GM12872 (cell line): Measurements from ENCODE around the gene ADAMTS10.
A peak's percentile ranks its signal among the peaks of the same experiment; 100 is the strongest.

Source experiments
- TF ChIP-seq, protein P1 (sequence below): IDR thresholded peaks from 3 replicates; pipeline ENCODE4 v1.5.1; 2011; ENCODE audit warnings: low read depth, mild to moderate bottlenecking, low read length, moderate library complexity; ENCODE audit not compliant: insufficient read depth

ADAMTS10 gene

DNA sequence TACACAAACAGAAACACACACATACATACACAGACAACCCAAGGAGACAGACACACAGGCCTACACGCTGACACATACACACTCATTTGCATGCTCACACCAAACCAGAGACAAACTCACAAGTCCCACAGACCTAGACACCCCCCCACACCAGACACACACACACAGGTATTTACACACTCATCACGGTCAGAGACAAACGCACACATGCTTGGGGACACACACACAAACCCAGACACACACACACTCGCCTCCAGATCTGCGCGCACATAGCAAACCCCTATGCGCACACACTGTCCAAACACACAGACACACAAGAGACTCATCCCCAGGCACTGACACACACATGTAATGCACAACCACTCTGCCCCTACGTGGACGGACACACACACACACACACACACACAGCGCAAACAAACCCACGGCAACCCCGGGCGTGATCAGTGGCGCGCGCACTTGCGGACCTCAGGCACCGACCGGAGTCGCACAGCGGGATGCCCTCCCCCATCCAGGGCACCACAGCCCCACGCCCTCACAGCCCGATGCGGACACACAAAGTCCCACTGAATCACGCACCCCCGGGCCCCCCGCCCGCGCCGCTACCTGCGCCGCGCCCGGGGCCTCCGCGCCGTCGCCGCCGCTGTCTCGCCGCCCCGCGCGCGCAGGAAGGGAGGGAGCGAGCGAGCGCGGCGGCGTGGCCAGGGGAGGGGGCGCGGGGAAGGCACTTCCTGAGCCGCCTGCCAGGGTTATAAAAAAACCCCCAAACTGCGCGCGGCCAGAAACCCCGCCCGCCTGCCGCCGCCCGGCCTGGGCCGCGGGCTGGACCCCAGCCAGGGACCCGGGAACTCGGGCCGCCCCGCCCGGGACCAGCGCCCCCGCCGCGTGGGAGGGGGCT lies at the start of gene ADAMTS10:
Gene ADAMTS10 (minus strand): TSS at position 675 of the 895 bp plus-strand sequence. CDS start 5,005 bp downstream, outside the sequence.
- TF ChIP-seq, protein P1, sequence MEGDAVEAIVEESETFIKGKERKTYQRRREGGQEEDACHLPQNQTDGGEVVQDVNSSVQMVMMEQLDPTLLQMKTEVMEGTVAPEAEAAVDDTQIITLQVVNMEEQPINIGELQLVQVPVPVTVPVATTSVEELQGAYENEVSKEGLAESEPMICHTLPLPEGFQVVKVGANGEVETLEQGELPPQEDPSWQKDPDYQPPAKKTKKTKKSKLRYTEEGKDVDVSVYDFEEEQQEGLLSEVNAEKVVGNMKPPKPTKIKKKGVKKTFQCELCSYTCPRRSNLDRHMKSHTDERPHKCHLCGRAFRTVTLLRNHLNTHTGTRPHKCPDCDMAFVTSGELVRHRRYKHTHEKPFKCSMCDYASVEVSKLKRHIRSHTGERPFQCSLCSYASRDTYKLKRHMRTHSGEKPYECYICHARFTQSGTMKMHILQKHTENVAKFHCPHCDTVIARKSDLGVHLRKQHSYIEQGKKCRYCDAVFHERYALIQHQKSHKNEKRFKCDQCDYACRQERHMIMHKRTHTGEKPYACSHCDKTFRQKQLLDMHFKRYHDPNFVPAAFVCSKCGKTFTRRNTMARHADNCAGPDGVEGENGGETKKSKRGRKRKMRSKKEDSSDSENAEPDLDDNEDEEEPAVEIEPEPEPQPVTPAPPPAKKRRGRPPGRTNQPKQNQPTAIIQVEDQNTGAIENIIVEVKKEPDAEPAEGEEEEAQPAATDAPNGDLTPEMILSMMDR, result no peak

DNA sequence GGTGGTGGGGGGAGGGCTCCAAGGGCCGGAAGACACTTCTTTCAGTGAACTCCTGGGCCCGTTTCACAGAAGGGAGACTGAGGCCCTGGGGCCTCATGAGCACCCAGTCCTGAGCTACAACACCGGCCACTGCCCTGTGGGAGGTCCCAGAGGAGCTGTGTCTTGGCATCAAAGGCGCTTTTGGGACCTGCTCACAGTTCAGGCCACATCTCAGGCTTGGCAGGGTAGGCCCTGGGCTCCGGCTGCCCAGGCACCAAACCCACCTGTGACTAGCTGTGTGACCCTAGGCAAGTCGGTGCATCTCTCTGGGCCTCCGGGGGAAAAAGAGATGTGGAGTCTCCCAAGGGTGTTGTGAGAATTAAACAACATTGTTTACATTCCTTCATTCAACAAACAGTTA lies 49.4 kb upstream of the ADAMTS10 start:
- TF ChIP-seq, protein P1, result no peak

DNA sequence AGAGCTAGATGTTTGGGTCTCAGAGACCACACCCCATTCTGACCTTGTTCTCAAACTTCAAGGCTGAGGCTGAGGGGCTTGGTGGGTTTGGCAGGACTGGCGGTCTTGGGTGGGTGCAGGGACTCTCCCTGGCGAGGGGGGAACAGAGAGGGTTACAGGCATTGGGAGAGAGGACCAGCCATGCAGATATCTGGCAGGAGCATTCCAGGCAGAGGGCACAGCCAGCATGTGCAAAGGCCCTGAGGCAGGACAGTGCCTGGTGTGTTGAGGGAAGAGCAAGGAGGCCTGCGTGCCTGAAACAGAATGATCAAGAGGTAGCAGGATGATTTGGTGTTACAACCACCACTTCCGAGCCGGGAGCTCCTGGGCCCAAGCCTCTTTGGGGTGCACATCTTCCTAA lies 47.4 kb upstream of the ADAMTS10 start:
- TF ChIP-seq, protein P1, result no peak

DNA sequence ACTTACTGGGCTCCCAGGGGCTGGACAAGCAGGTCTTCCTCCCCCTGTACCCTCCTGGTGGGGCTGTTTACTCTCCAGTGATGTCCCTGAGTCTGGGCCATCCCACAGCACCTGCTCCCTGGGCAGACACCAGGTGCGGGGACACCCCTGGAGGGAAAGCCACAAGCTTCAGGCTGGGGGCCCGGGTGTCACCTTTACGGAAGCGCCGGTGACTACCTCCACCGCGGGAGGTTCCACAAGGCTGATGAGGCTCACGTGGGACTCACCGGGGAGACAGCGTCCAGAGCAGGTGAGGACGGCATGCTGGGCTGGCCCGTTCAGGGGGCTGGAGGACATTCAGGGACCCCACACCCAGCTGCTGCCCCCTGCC lies 44.8 kb upstream of the ADAMTS10 start:
- TF ChIP-seq, protein P1, result no peak

DNA sequence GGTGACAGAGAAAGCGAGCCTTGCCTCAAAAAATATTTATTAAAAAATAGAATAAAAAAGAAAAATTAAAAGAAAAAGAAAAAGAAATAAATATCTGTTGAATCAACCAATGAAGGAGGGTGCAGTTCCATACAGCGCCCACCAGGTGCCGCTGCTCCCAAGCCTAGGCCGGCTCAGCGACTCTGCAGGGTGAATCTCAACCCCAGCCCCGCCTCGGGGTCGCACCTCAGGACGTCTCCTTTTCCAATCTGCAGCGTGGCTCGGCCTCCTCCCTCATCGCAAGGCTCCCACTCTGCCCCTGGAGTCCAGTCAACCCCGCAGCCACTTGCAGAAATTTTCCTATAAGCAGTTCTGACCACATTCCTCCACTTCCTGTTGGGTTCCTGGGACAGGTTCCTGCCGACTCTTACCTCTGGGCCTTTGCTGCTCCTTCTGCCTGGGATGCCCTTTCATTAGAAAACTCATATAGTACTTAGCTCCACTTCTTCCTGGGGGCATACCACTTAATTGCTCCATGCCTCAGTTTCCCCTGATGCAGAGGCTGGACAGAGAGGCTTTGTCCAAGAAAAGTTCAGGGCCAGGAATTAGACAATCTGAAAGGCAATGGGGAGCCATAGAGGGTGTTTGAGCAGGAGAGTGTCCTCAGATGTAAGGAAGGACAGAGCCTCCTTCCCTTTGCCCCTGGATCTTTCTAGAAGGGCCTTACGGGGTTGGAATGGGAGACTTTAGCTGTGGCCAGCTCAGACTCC lies 44.2 kb upstream of the ADAMTS10 start:
- TF ChIP-seq, protein P1, result peak; percentile 90

DNA sequence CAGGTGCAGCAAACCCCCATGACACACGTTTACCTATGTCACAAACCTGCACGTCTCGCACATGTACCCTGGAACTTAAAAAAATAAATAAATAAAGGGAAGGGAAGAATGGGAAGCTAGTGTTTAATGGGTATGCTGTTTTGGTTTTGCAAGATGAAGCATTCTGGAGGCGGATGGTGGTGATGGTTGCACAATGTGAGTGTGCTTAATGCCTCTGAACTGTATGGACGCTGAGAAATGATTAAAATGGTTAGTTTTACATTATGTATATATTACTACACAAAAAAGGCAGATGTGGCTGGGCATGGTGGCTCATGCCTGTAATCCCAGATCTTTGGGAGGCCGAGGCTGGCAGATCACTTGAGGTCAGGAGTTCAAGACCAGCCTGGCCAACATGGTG lies 37.7 kb upstream of the ADAMTS10 start:
- TF ChIP-seq, protein P1, result no peak

DNA sequence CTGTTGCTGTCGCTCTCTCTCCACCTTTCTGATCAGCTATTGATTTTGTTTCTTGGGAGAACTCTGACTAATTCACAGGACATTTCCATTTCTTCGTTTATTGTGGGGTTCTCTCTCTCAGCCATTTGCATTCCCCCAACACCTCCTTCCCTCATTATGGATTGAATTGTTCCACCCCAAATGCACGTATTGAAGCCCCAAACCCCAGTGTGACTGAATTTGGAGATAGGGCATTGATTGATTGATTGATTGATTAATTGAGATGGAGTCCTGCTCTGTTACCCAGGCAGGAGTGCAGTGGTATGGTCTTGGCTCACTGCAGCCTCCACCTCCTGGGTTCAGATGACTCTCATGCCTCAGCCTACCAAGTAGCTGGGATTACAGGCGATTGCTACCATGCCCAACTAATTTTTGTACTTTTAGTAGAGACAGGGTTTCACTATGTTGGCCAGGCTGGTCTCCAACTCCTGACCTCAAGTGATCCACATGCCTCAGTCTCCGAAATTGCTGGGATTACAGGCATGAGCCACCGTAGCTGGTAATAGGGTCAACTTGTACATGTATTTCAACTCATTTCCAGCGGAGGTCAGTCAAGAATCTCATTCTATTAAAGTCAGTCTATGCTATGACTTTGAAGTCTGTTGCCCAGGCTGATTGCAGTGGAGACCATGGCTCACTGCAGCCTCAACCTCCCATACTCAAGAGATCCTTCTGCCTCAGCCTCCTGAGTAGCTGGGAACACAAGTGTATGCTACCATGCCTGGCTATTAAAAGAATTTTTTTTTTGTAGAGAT lies 33.5 kb upstream of the ADAMTS10 start:
- TF ChIP-seq, protein P1, result no peak
